ENCODE measurements around the gene KIAA0930.

The KIAA0930 gene

GRCh38 chr22:45286854-45287551 is 46.3 kb upstream of the KIAA0930 start:
- Histone ChIP-seq H3K36me3 (ENCODE audit: control insufficient read depth in 2 of 2, insufficient read depth in 1 of 2, low read length in 2 of 2) (no peaks in the 10 kb centered on the region), H3K4me1 (ENCODE audit: control insufficient read depth, insufficient read depth, low read length) (no peaks in the 10 kb centered on the region), H3K4me3 (ENCODE audit: low read depth, low read length) (no peak overlapping the region), H3K27ac (ENCODE audit: extremely low read depth, low read depth, low read length) (no peak overlapping the region), H3K9me3 (ENCODE audit: control insufficient read depth, insufficient read depth, low read depth, low read length) (no peaks in the 10 kb centered on the region)
- CTCF ChIA-PET, result no interaction called here
- POLR2A ChIA-PET, result no interaction called here
- TF ChIP-seq ZNF621 (tag by site-specific recombination; IDR thresholded peaks at IDR 0.05), result no peak
- no peak for TF ChIP-seq ZNF404 (tag by site-specific recombination; IDR thresholded peaks at IDR 0.05)
- TF ChIP-seq REPIN1 (tag by site-specific recombination; IDR thresholded peaks at IDR 0.05; ENCODE audit: low read depth), result no peak
- TF ChIP-seq, protein P1, sequence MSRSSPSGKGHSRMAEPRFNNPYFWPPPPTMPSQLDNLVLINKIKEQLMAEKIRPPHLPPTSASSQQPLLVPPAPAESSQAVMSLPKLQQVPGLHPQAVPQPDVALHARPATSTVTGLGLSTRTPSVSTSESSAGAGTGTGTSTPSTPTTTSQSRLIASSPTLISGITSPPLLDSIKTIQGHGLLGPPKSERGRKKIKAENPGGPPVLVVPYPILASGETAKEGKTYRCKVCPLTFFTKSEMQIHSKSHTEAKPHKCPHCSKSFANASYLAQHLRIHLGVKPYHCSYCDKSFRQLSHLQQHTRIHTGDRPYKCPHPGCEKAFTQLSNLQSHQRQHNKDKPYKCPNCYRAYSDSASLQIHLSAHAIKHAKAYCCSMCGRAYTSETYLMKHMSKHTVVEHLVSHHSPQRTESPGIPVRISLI (tag by site-specific recombination; IDR thresholded peaks at IDR 0.05), result no peak
- TF ChIP-seq ZNF211 (tag by site-specific recombination; IDR thresholded peaks at IDR 0.05; ENCODE audit: low read depth), result no peak
- TF ChIP-seq, protein P2, sequence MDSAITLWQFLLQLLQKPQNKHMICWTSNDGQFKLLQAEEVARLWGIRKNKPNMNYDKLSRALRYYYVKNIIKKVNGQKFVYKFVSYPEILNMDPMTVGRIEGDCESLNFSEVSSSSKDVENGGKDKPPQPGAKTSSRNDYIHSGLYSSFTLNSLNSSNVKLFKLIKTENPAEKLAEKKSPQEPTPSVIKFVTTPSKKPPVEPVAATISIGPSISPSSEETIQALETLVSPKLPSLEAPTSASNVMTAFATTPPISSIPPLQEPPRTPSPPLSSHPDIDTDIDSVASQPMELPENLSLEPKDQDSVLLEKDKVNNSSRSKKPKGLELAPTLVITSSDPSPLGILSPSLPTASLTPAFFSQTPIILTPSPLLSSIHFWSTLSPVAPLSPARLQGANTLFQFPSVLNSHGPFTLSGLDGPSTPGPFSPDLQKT (IDR thresholded peaks at IDR 0.05; ENCODE audit: borderline replicate concordance, low read depth, low read length), result no peak
- no peak for TF ChIP-seq TCF7L2 (IDR thresholded peaks at IDR 0.05; ENCODE audit: borderline replicate concordance, low read depth, low read length)
- TF ChIP-seq SETDB1 (IDR thresholded peaks at IDR 0.05; ENCODE audit: insufficient read length, low read length), result no peak
- no peak for TF ChIP-seq ZNF600 (tag by site-specific recombination; IDR thresholded peaks at IDR 0.05)
- no peak for TF ChIP-seq ZBTB1 (tag by site-specific recombination; IDR thresholded peaks at IDR 0.05)
- no peak for TF ChIP-seq ZNF488 (tag by site-specific recombination; IDR thresholded peaks at IDR 0.05)

- H3K4me1 ChIP-seq (ENCODE audit: control insufficient read depth, insufficient read depth, low read length), result no peaks in the 10 kb centered on the region
- TF ChIP-seq GLI4 (tag by site-specific recombination; IDR thresholded peaks at IDR 0.05) (no peak), ZNF2 (tag by site-specific recombination; IDR thresholded peaks at IDR 0.05) (no peak), ZNF529 (tag by site-specific recombination; IDR thresholded peaks at IDR 0.05; ENCODE audit: insufficient replicate concordance) (no peak), PRDM2 (tag by site-specific recombination; IDR thresholded peaks at IDR 0.05; ENCODE audit: borderline replicate concordance) (no peak), ZNF157 (tag by site-specific recombination; IDR thresholded peaks at IDR 0.05) (no peak), ZNF501 (tag by site-specific recombination; IDR thresholded peaks at IDR 0.05) (no peak), ZNF837 (tag by site-specific recombination; IDR thresholded peaks at IDR 0.05) (no peak)
- ChIA-PET CTCF (interaction anchor here (0.6 kb wide), 1 partner anchor 10 kb away, joined by 3 read pairs; no protein-coding TSS in a partner anchor), POLR2A (no interaction called here)
- H3K36me3 ChIP-seq (ENCODE audit: control insufficient read depth in 2 of 2, insufficient read depth in 1 of 2, low read length in 2 of 2), result no peaks in the 10 kb centered on the region
- no peak overlapping the region for H3K27ac ChIP-seq (ENCODE audit: extremely low read depth, low read depth, low read length)
- H3K9me3 ChIP-seq (ENCODE audit: control insufficient read depth, insufficient read depth, low read depth, low read length), result no peaks in the 10 kb centered on the region
- H3K4me3 ChIP-seq (ENCODE audit: low read depth, low read length), result no peak overlapping the region
Observed at GRCh38 chr22:45285263-45286058, 44.8 kb upstream of the KIAA0930 start.
